Keratinocyte (primary cell): ENCODE measurements around the gene ACP7. TPM values are rescaled to one million over a fixed set of nuclear protein-coding genes. Genes with fewer than 3 reads are reported as not detected.

Experiments
- DNase-seq: peaks from one replicate; pipeline ENCODE4 v3.0.0-alpha.2; 2011; ENCODE audit warnings: low read depth, missing footprints, low spot score
- FAIRE-seq: peaks from 2 replicates; lab custom pipeline; 2011; peaks lifted over from hg19 to GRCh38; lab: Jason Lieb, UNC
- H2AFZ ChIP-seq: 2 replicates; pipeline ENCODE4 v1.6.0; 2012; ENCODE audit warnings: low read length, control low read depth, inconsistent platforms; ENCODE audit not compliant: control insufficient read depth
- H3K27ac ChIP-seq: 2 replicates; pipeline ENCODE4 v1.5.1; 2011; ENCODE audit warnings: low read length; ENCODE audit not compliant: control insufficient read depth, insufficient read depth
- H3K27me3 ChIP-seq: 3 replicates; pipeline ENCODE4 v1.6.0; 2011; ENCODE audit warnings: low read length; ENCODE audit not compliant: control insufficient read depth, insufficient read depth; ENCODE audit errors: extremely low read depth
- H3K36me3 ChIP-seq, 2 experiments: 2 replicates in 1 of 2; 3 replicates in 1 of 2; pipeline ENCODE4 v1.5.1; 2011; ENCODE audit warnings: low read length in 2 of 2, mild to moderate bottlenecking in 1 of 2; ENCODE audit not compliant: control insufficient read depth in 2 of 2, insufficient read depth in 2 of 2; ENCODE audit errors: extremely low read depth in 1 of 2
- H3K4me1 ChIP-seq: 3 replicates; pipeline ENCODE4 v1.5.1; 2011; ENCODE audit warnings: low read length; ENCODE audit not compliant: control insufficient read depth, insufficient read depth; ENCODE audit errors: extremely low read depth
- H3K4me2 ChIP-seq: 3 replicates; pipeline ENCODE4 v1.6.0; 2011; ENCODE audit warnings: low read depth, low read length; ENCODE audit not compliant: control insufficient read depth, insufficient read depth; ENCODE audit errors: extremely low read depth
- H3K4me3 ChIP-seq, 3 experiments: fragments of 200-600 bp in 1 of 3; sonication (generic) in 1 of 3; 2 replicates in 2 of 3; 3 replicates in 1 of 3; pipeline ENCODE4 v1.5.1; 2011 to 2016; ENCODE audit warnings: low read length in 3 of 3, mild to moderate bottlenecking in 3 of 3, control low read depth in 2 of 3, inconsistent platforms in 1 of 3, low read depth in 1 of 3, mixed read lengths in 1 of 3, mixed run types in 1 of 3, moderate library complexity in 1 of 3; ENCODE audit not compliant: control insufficient read depth in 2 of 3, insufficient read depth in 2 of 3; ENCODE audit errors: extremely low read depth in 1 of 3
- H3K79me2 ChIP-seq: 2 replicates; pipeline ENCODE4 v1.6.0; 2012; ENCODE audit warnings: low read length; ENCODE audit not compliant: control insufficient read depth, insufficient read depth
- H3K9ac ChIP-seq: 3 replicates; pipeline ENCODE4 v1.6.0; 2011; ENCODE audit warnings: low read length; ENCODE audit not compliant: control insufficient read depth, insufficient read depth; ENCODE audit errors: extremely low read depth
- H3K9me1 ChIP-seq: 3 replicates; pipeline ENCODE4 v1.6.0; 2011; ENCODE audit warnings: low read length; ENCODE audit not compliant: control insufficient read depth, insufficient read depth; ENCODE audit errors: extremely low read depth
- H3K9me3 ChIP-seq: 2 replicates; pipeline ENCODE4 v1.5.1; 2012; ENCODE audit warnings: low read depth, low read length; ENCODE audit not compliant: control insufficient read depth
- H4K20me1 ChIP-seq: 3 replicates; pipeline ENCODE4 v1.6.0; 2011; ENCODE audit warnings: low read length; ENCODE audit not compliant: control insufficient read depth, insufficient read depth; ENCODE audit errors: extremely low read depth
- CTCF ChIP-seq, 3 experiments: IDR thresholded peaks in 1 of 3; conservative IDR thresholded peaks in 1 of 3; optimal IDR thresholded peaks in 1 of 3; 2 replicates in 2 of 3; 3 replicates in 1 of 3; pipeline versions ENCODE3 to v1.5.1; 2011; ENCODE audit warnings: low read length in 3 of 3, mild to moderate bottlenecking in 3 of 3, moderate library complexity in 2 of 3, control low read depth in 1 of 3, inconsistent platforms in 1 of 3; ENCODE audit not compliant: insufficient read depth in 2 of 3; ENCODE audit errors: extremely low read depth in 1 of 3
- EZH2 ChIP-seq: IDR thresholded peaks from one replicate; pipeline ENCODE4 v1.6.1; 2012; ENCODE audit warnings: inconsistent platforms, mild to moderate bottlenecking, low read length, moderate library complexity
- dilution Hi-C: fragments of 300-500 bp; cut with MboI; formaldehyde crosslinking; loops from one replicate; pipeline ENCODE4 v1.7.0; 2020; ENCODE audit warnings: low sequenced_read_pairs; ENCODE audit not compliant: extremely low pct_ligation_motif_present
- polyA plus RNA-seq, 5 experiments: library from polyadenylated mRNA; depleted of rRNA in 3 of 5; stranded (reverse) in 3 of 5; stranded (forward) in 1 of 5; unstranded in 1 of 5; fragments of >200 nt; gene quantifications; 1 replicate in 1 of 5; 2 replicates in 3 of 5; 3 replicates in 1 of 5; pipeline versions ENCODE4 v1.2.1 to v1.2.3, GENCODE V29; 2011 to 2012; ENCODE audit warnings: missing spikeins in 2 of 5, low read depth in 1 of 5, low replicate concordance in 1 of 5

The ACP7 gene
- polyA plus RNA-seq, 1 donor (not counting 4 experiments of a cell fraction or from before 2014, with no cell fraction given): 0.09 TPM

GRCh38 chr19:39109641-39110040, 25.5 kb downstream of the ACP7 start:
- dilution Hi-C loops: no loop called here
- Histone ChIP-seq H3K4me2 (no peak overlapping the region), H3K27me3 (no peaks in the 10 kb centered on the region), H4K20me1 (no peaks in the 10 kb centered on the region), H2AFZ (no peak overlapping the region), H3K4me3 (no peak overlapping the region), H3K36me3 (no peaks in the 10 kb centered on the region), H3K9ac (no peak overlapping the region), H3K27ac (no peak overlapping the region), H3K9me1 (no peaks in the 10 kb centered on the region), H3K9me3 (no peaks in the 10 kb centered on the region), H3K79me2 (no peaks in the 10 kb centered on the region), H3K4me1 (peaks cover 14% of the 10 kb centered on the region)
- no peak for FAIRE-seq
- no peak for TF ChIP-seq CTCF (optimal IDR thresholded peaks at IDR 0.05 in 1 of 3, IDR thresholded peaks at IDR 0.05 in 1 of 3, conservative IDR thresholded peaks at IDR 0.05 in 1 of 3; ENCODE audit: extremely low read depth in 1 of 3, insufficient read depth in 2 of 3, low read length in 3 of 3)
- no peak for TF ChIP-seq EZH2
- no peak for DNase-seq

- H3K27ac ChIP-seq: no peak overlapping the region
- H3K4me1 ChIP-seq: peaks cover 14% of the 10 kb centered on the region
- no peaks in the 10 kb centered on the region for H3K36me3 ChIP-seq
- no peak overlapping the region for H2AFZ ChIP-seq
- dilution Hi-C loops: no loop called here
- H3K9ac ChIP-seq: no peak overlapping the region
- no peak overlapping the region for H3K4me2 ChIP-seq
- H3K9me3 ChIP-seq: no peaks in the 10 kb centered on the region
- H3K79me2 ChIP-seq: no peaks in the 10 kb centered on the region
- no peaks in the 10 kb centered on the region for H3K27me3 ChIP-seq
- DNase-seq: no peak
- H3K4me3 ChIP-seq: no peak overlapping the region
- TF ChIP-seq EZH2: no peak
- TF ChIP-seq CTCF (optimal IDR thresholded peaks at IDR 0.05 in 1 of 3, IDR thresholded peaks at IDR 0.05 in 1 of 3, conservative IDR thresholded peaks at IDR 0.05 in 1 of 3; ENCODE audit: extremely low read depth in 1 of 3, insufficient read depth in 2 of 3, low read length in 3 of 3): peak; percentile 84 to 85 (median 85)
- no peaks in the 10 kb centered on the region for H4K20me1 ChIP-seq
- H3K9me1 ChIP-seq: no peaks in the 10 kb centered on the region
- peak; percentile 55 for FAIRE-seq
Observed at GRCh38 chr19:39110263-39110967, 26.2 kb downstream of the ACP7 start.
